Gastroesophageal sphincter (tissue), 3 donors: ENCODE results near the gene PIGA.

Experiments used
- CTCF ChIP-seq, 4 experiments: fragments of 200-600 bp in 2 of 4; fragments of 450-650 bp in 2 of 4; sonication (generic) in 1 of 4; IDR thresholded peaks; one replicate each; pipeline ENCODE4 v1.5.1; 2017 to 2019; ENCODE audit warnings: antibody characterized with exemption in 4 of 4, mild to moderate bottlenecking in 2 of 4, moderate library complexity in 2 of 4
- EP300 ChIP-seq: sonication (generic); formaldehyde crosslinking; IDR thresholded peaks from one replicate; pipeline ENCODE4 v1.6.1; 2017; ENCODE audit warnings: antibody characterized with exemption, mild to moderate bottlenecking
- POLR2A ChIP-seq, 2 donors: fragments of 450-650 bp; IDR thresholded peaks; one replicate each; pipeline ENCODE4 v1.6.1; 2017; ENCODE audit warnings: antibody characterized with exemption in 2 of 2, mild to moderate bottlenecking in 2 of 2, moderate library complexity in 1 of 2

- TF ChIP-seq CTCF (IDR thresholded peaks at IDR 0.05) (no peak), POLR2A (IDR thresholded peaks at IDR 0.05) (no peak), EP300 (no peak)
These were observed 6.5 kb downstream of the PIGA start for GRCh38 chrX:15328821-15329220.
